IPS DF 6.9 (cell line): Measurements from ENCODE around the gene LMF1.

Source experiments
- DNase-seq: peaks from one replicate; pipeline ENCODE4 v3.0.0-alpha.2; 2013; ENCODE audit warnings: low read depth, low spot score
- H3K27ac ChIP-seq: one replicate; pipeline ENCODE4 v1.5.1; 2013; ENCODE audit warnings: low read length, control low read depth
- H3K27me3 ChIP-seq: 2 replicates; pipeline ENCODE4 v1.6.1; 2013; ENCODE audit warnings: mild to moderate bottlenecking, low read length; ENCODE audit not compliant: control insufficient read depth, insufficient read depth
- H3K36me3 ChIP-seq: 2 replicates; pipeline ENCODE4 v1.6.1; 2013; ENCODE audit warnings: low read length; ENCODE audit not compliant: control insufficient read depth, insufficient read depth
- H3K4me1 ChIP-seq: 2 replicates; pipeline ENCODE4 v1.6.1; 2013; ENCODE audit warnings: low read length; ENCODE audit not compliant: control insufficient read depth, insufficient read depth
- H3K4me3 ChIP-seq: 2 replicates; pipeline ENCODE4 v1.5.1; 2013; ENCODE audit warnings: mild to moderate bottlenecking, low read length
- H3K9me3 ChIP-seq: 2 replicates; pipeline ENCODE4 v1.6.1; 2013; ENCODE audit warnings: low read length, inconsistent platforms; ENCODE audit not compliant: control insufficient read depth, insufficient read depth
- WGBS: extraction: QIAGEN DNeasy Blood & Tissue Kit; methylation state at CpG from one replicate; pipeline ENCODE4 v1.1.7; 2013; ENCODE audit warnings: mixed read lengths, missing lambda C conversion rate; ENCODE audit not compliant: insufficient read length, insufficient coverage; 5-methylcytosine and 5-hydroxymethylcytosine counted together

The LMF1 gene

GRCh38 chr16:916035-916799 lies 54.6 kb downstream of the LMF1 start:
- H3K36me3 ChIP-seq, result no peaks in the 10 kb centered on the region
- no peaks in the 10 kb centered on the region for H3K9me3 ChIP-seq
- no peak for DNase-seq
- no peaks in the 10 kb centered on the region for H3K27me3 ChIP-seq
- no CpG with 5 or more reads among the region's 26 CpGs for WGBS
- H3K27ac ChIP-seq, result no peak overlapping the region
- no peak overlapping the region for H3K4me3 ChIP-seq
- no peaks in the 10 kb centered on the region for H3K4me1 ChIP-seq

- no CpG with 5 or more reads among the region's 19 CpGs for WGBS
- no peak for DNase-seq
- Histone ChIP-seq H3K27me3 (no peaks in the 10 kb centered on the region), H3K4me3 (no peak overlapping the region), H3K27ac (no peak overlapping the region), H3K4me1 (no peaks in the 10 kb centered on the region), H3K36me3 (no peaks in the 10 kb centered on the region), H3K9me3 (no peaks in the 10 kb centered on the region)
These were observed 55.2 kb downstream of the LMF1 start for GRCh38 chr16:915546-915945.

GRCh38 chr16:914440-914839 lies 56.3 kb downstream of the LMF1 start:
- H3K36me3 ChIP-seq, result no peaks in the 10 kb centered on the region
- H3K4me3 ChIP-seq, result no peak overlapping the region
- WGBS, result no CpG with 5 or more reads among the region's 4 CpGs
- H3K4me1 ChIP-seq, result no peaks in the 10 kb centered on the region
- no peaks in the 10 kb centered on the region for H3K9me3 ChIP-seq
- no peak for DNase-seq
- no peaks in the 10 kb centered on the region for H3K27me3 ChIP-seq
- no peak overlapping the region for H3K27ac ChIP-seq

DNA sequence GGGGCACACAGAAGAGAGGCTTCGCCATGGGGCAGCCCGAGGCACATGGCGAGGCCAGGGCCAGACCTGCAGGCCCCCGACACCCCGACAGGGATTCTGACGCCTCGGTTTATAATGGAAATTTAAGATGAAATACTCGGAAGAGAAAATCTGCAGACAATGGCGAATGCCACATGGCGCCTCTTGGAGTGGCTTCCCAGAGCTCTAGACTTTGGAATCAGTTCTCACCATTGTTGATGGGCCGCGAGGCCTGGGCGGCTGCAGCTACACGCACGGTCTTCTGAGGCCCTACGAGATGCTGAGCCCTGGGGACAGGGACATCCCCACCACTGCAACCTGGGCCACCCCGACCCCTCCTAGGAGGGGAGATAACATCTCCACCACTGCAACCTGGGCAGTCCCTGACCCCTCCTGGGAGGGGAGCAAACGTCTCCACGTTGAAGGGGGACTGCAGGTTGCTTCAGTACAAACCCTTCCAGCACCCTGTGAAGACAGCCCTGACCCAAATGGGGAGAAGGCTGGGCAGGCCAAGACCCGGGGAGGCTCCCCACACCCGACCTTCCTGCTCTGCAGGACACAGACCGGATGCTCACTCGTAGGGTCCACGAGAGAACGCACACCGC lies 56.9 kb downstream of the LMF1 start:
- DNase-seq, result no peak
- Histone ChIP-seq H3K4me1 (no peaks in the 10 kb centered on the region), H3K36me3 (no peaks in the 10 kb centered on the region), H3K4me3 (no peak overlapping the region), H3K27ac (no peak overlapping the region), H3K9me3 (no peaks in the 10 kb centered on the region), H3K27me3 (no peaks in the 10 kb centered on the region)
- no CpG with 5 or more reads among the region's 26 CpGs for WGBS

DNA sequence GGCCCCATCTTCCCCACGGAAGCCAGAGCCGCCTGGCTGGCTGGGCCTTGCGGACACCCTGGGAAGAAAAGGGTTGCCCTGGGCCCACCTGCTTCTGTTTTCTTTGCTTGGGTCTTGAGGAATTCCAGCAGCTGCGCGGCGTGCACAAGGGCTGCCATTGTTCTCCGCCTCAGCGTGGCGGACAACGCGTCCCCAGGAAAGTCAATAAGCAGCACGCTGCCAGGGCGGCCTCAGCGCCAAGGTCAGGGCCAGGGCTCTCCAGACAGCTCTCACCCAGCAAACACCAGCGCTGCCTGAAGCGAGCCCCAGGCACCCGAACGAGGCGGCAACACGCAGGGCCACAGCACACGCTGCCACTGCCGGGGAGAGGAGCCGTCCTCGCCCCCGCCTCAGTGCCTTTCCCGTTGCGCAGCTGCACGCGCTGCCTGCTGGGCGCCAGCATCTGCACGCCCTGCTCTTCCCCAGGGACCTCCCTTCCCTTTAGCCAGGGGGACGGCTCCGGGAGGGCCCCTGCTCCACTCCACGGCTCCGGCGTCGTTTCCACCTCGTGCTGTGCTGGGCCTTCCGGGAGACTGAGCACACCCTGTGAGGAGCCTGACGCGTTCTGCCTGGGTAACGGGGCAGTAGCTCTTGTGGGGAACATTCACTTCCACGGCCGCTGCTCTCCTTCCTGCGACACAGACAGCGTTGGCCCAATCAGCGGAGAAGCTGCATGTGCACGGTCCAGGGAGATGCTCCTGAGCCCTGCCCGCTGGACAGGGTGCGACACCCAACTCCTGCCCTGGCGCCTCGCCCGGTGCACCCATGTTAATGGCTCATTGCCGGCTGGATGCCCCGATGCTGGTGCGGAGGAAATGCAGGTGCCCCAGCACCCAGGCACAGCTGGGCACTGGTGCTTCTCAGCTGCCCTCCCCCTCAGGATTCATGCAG lies 57.8 kb downstream of the LMF1 start:
- Histone ChIP-seq H3K9me3 (no peaks in the 10 kb centered on the region), H3K27ac (no peak overlapping the region), H3K36me3 (no peaks in the 10 kb centered on the region), H3K4me1 (no peaks in the 10 kb centered on the region), H3K4me3 (no peak overlapping the region; the same call in 1 of the 2 replicates), H3K27me3 (no peaks in the 10 kb centered on the region)
- WGBS, result no CpG with 5 or more reads among the region's 56 CpGs
- no peak for DNase-seq

DNA sequence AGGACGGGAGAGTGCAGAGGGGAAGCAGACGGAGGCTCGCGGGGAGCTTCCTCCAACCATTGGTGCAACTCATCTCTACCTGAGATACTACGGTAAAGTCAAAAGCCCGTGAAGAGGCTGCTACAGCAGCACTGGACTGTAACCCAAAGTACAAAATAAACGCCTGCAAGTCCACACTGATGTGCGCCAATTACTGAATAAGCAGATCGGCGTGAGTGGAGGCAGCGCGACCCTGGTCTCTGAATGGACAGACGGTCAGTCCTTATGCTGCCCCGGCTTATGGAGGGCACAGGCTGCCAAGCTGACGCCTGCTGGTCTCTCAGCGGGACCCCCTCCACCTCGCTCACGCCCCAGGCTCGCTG lies 58.5 kb downstream of the LMF1 start:
- Histone ChIP-seq H3K36me3 (no peaks in the 10 kb centered on the region), H3K9me3 (no peaks in the 10 kb centered on the region), H3K27me3 (no peaks in the 10 kb centered on the region), H3K4me1 (no peaks in the 10 kb centered on the region), H3K27ac (no peak overlapping the region), H3K4me3 (no peak overlapping the region)
- DNase-seq, result no peak
- WGBS, result no CpG with 5 or more reads among the region's 19 CpGs

GRCh38 chr16:911604-912321 lies 59.0 kb downstream of the LMF1 start:
- no peak for DNase-seq
- no peaks in the 10 kb centered on the region for H3K27me3 ChIP-seq
- no peaks in the 10 kb centered on the region for H3K9me3 ChIP-seq
- no peak overlapping the region for H3K27ac ChIP-seq
- no peaks in the 10 kb centered on the region for H3K4me1 ChIP-seq
- H3K36me3 ChIP-seq, result no peaks in the 10 kb centered on the region
- no peak overlapping the region for H3K4me3 ChIP-seq
- no CpG with 5 or more reads among the region's 24 CpGs for WGBS

DNA sequence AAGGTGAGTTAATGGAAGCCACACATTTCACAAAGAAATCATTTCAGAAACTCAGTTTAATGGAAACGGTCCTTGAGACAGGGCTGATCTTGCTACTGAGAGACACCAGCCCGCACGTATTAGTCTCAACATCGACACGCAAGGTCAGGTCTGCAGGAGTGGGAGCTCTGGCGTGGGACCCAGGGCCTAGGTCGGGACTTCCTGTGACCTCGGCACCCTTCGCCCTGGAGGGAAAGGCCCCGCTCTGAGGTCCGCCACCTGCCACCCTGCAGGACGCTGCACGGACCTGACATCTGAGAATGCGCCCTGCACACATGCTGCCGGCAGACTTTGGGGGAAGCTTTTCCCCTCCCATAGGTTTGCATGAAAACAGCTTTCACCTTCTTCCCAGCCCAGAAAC lies 59.7 kb downstream of the LMF1 start:
- WGBS, result no CpG with 5 or more reads among the region's 15 CpGs
- Histone ChIP-seq H3K4me1 (no peaks in the 10 kb centered on the region), H3K4me3 (no peak overlapping the region), H3K27ac (no peak overlapping the region), H3K9me3 (no peaks in the 10 kb centered on the region), H3K36me3 (no peaks in the 10 kb centered on the region), H3K27me3 (no peaks in the 10 kb centered on the region)
- no peak for DNase-seq

DNA sequence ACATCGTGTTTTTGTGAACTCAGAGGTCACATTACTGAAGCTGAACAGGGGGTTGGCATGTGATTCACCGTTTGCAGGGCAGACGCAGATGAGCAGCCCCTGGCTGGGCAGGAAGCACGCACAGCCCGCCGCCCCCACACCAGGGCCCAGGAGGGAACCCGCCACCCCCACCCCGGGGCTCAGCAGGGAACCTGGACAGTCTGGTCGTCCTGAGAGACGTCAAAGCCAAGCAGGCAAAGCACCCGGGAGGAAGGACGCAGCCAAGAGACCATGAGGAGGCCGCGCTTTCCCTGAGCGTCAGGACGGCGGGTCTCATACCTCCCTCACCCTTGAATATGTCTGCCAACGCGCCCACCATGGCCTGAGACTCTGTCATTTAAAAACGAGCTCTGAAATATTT lies 60.6 kb downstream of the LMF1 start:
- H3K4me3 ChIP-seq, result no peak overlapping the region
- no peaks in the 10 kb centered on the region for H3K4me1 ChIP-seq
- H3K27ac ChIP-seq, result no peak overlapping the region
- no peaks in the 10 kb centered on the region for H3K9me3 ChIP-seq
- WGBS, result no CpG with 5 or more reads among the region's 20 CpGs
- DNase-seq, result no peak
- no peaks in the 10 kb centered on the region for H3K36me3 ChIP-seq
- no peaks in the 10 kb centered on the region for H3K27me3 ChIP-seq
